ENCODE measurements around the gene DDX28.

The DDX28 gene

DNA sequence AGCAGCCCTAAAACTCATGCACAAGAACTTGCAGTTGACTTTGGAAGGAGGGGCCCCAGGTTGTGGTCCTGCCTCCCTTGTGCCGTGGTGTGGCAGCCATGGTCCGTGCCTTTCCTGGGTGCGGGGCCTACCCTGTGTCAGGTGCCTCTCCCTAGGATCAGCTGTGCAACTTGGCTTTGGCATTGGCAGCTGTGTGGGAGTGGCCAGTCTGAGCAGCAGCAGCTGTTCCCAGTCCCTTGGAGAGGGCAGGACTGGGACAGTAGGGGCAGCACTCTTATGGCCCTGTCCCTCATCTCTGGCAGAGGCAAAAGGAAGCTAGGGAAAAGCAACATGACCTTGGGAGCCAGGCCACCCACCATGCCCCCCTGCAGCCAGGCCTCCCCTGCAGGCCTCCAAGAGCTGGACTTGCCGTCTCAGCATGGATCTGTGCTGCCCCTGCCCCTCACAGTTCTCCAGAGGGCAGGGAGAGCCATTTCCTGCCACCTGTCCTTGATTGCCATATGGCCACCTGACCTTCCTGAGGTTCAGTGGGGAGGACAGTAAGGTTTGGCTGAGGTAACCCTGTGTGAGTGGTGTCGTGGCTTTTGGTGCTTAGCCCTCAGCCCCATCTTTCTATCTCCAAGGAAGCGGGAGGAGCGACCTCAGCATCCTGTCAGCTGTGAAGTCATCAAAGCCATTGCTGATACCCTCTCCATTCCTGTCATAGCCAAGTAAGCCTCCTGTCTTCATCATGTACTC, 46.6 kb upstream of the DDX28 start:
- no peak overlapping the region for H3K4me3 ChIP-seq (ENCODE audit: low read depth, low read length)
- TF ChIP-seq, protein P1, sequence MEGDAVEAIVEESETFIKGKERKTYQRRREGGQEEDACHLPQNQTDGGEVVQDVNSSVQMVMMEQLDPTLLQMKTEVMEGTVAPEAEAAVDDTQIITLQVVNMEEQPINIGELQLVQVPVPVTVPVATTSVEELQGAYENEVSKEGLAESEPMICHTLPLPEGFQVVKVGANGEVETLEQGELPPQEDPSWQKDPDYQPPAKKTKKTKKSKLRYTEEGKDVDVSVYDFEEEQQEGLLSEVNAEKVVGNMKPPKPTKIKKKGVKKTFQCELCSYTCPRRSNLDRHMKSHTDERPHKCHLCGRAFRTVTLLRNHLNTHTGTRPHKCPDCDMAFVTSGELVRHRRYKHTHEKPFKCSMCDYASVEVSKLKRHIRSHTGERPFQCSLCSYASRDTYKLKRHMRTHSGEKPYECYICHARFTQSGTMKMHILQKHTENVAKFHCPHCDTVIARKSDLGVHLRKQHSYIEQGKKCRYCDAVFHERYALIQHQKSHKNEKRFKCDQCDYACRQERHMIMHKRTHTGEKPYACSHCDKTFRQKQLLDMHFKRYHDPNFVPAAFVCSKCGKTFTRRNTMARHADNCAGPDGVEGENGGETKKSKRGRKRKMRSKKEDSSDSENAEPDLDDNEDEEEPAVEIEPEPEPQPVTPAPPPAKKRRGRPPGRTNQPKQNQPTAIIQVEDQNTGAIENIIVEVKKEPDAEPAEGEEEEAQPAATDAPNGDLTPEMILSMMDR (conservative IDR thresholded peaks at IDR 0.05; ENCODE audit: low read depth, low read length), result no peak
- DNase-seq (ENCODE audit: low read depth), result no peak

DNA sequence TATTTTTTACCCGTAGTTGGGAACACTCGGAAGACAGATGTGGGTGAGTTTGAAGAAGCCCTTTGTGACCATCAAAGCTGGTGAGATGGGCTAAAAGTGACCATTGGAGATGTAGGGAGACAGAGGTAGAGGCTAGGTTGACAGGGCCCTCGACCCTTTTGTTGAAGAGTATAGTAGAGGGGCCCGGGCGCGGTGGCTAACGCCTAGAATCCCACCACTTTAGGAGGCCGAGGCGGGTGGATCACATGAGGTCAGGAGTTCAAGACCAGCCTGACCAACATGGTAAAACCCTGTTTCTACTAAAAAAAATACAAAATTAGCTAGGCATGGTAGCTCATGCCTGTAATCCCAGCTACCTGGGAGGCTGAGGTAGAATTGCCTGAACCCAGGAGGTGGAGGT, 45.9 kb upstream of the DDX28 start:
- no peak overlapping the region for H3K4me3 ChIP-seq (ENCODE audit: low read depth, low read length)
- TF ChIP-seq, protein P1 (conservative IDR thresholded peaks at IDR 0.05; ENCODE audit: low read depth, low read length), result no peak
- no peak for DNase-seq (ENCODE audit: low read depth)

DNA sequence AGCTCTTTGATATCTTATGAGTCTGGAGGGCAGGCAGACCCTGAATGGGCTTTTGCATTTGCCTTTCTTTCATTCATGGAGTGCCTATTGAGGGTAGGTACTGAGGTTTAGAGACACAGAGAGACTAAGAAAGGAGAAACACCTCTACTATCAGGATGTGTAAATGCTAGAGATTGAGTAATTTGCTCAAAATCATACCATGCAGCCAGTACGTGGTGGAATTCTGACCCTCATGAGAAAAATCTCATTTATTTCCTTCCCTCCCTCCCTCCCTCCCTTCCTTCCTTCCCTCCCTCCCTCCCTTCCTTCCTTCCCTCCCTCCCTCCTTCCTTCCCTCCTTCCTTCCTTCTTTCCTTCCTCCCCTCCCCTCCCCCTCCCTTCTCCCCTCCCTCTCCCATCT, 43.7 kb upstream of the DDX28 start:
- TF ChIP-seq, protein P1 (conservative IDR thresholded peaks at IDR 0.05; ENCODE audit: low read depth, low read length), result no peak
- no peak for DNase-seq (ENCODE audit: low read depth)
- H3K4me3 ChIP-seq (ENCODE audit: low read depth, low read length), result no peak overlapping the region

GRCh38 chr16:68065716-68066305, 42.8 kb upstream of the DDX28 start:
- DNase-seq (ENCODE audit: low read depth), result peak; percentile 94
- TF ChIP-seq, protein P1 (conservative IDR thresholded peaks at IDR 0.05; ENCODE audit: low read depth, low read length), result no peak
- no peak overlapping the region for H3K4me3 ChIP-seq (ENCODE audit: low read depth, low read length)

- TF ChIP-seq, protein P1 (conservative IDR thresholded peaks at IDR 0.05; ENCODE audit: low read depth, low read length), result peak; percentile 89
- peak; percentile 85 for DNase-seq (ENCODE audit: low read depth)
- no peak overlapping the region for H3K4me3 ChIP-seq (ENCODE audit: low read depth, low read length)
These were observed 41.8 kb upstream of the DDX28 start for GRCh38 chr16:68064791-68065365.

- no peak overlapping the region for H3K4me3 ChIP-seq (ENCODE audit: low read depth, low read length)
- DNase-seq (ENCODE audit: low read depth), result no peak
- TF ChIP-seq, protein P1 (conservative IDR thresholded peaks at IDR 0.05; ENCODE audit: low read depth, low read length), result no peak
These were observed 39.9 kb upstream of the DDX28 start for GRCh38 chr16:68062910-68063393.
